Fibroblast of pulmonary artery (primary cell): ENCODE results near the gene TECTA.
"Not testable (repeated sequence)": the region's sequence is repeated elsewhere in the genome, so short reads cannot be mapped to it uniquely, and the experiment has no call there.

ENCODE experiments used
- DNase-seq: peaks from one replicate; pipeline ENCODE4 v3.0.0-alpha.2; 2010; ENCODE audit warnings: low read depth
- H3K4me3 ChIP-seq: replicated peaks from 2 replicates; pipeline ENCODE4 v1.5.1; 2011; ENCODE audit warnings: low read depth, mild to moderate bottlenecking, control low read depth, low read length, moderate library complexity
- TF ChIP-seq, protein P1 (sequence below): IDR thresholded peaks from 2 replicates; pipeline ENCODE4 v1.5.1; 2011; ENCODE audit warnings: mild to moderate bottlenecking, control low read depth, low read length, inconsistent platforms; ENCODE audit errors: missing control alignments

Gene TECTA

DNA sequence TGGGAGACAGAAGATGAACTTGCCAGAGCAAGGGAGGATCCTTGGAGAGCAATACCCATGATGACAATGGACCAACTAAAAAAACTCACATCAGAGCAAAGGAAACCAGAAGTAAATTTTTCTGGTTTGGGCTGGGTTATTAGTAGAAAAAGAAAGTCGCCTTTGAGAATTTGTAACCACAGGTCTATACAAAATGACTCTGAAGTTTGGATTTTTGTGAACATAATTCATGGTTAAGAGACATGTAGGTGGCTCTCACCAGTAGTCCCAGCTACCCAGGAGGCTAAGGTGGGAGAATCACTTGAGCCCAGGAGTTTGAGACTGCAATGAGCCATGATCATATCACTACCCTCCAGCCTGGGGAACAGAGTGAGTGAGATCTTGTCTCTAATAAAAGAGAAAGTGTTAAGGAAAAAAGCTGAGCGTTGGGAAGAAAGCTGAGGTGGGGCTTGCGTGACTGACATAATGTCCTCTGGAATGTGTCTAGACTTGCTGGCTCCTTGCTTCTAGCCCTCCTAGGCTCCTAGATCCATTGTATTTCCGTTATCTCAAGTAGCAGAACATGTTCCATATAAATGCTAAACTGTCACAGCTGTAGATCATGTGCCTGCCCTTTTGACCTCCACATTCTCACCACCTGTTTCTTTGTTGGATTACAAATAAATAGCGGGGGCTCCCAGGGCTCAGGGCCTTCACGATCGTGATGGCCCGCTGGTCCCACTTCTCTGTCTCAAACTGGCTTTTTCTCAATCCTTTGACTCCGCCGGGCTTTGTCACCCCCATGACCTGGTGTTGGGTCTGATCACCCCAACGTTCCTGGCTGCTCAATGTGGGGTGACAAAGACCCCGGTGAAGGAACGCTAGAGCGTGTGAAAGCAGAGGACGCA, 135.3 kb downstream of the TECTA start:
- TF ChIP-seq, protein P1, sequence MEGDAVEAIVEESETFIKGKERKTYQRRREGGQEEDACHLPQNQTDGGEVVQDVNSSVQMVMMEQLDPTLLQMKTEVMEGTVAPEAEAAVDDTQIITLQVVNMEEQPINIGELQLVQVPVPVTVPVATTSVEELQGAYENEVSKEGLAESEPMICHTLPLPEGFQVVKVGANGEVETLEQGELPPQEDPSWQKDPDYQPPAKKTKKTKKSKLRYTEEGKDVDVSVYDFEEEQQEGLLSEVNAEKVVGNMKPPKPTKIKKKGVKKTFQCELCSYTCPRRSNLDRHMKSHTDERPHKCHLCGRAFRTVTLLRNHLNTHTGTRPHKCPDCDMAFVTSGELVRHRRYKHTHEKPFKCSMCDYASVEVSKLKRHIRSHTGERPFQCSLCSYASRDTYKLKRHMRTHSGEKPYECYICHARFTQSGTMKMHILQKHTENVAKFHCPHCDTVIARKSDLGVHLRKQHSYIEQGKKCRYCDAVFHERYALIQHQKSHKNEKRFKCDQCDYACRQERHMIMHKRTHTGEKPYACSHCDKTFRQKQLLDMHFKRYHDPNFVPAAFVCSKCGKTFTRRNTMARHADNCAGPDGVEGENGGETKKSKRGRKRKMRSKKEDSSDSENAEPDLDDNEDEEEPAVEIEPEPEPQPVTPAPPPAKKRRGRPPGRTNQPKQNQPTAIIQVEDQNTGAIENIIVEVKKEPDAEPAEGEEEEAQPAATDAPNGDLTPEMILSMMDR = no peak
- DNase-seq = peak; percentile 42
- H3K4me3 ChIP-seq = no peak overlapping the region

DNA sequence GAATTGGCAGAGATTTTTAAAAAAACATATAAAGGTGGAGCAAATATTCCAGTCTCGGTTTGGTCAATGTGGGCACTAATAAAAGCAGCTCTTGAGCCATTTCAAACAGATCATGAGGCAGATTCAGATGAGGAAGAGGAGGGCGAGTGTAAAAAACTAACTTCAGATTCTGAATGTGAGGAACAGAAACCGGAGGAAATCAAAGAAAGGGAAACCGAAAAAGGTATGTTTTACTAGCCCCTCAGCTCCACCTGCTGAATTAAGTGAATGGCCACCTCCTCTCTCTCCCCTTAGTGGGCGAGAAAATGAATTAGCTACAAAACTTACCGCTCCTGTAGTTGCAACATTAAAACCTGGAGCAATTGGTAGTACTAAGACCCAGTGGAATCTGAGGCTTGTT, 136.2 kb downstream of the TECTA start:
- not testable (repeated sequence) for DNase-seq, H3K4me3 ChIP-seq

DNA sequence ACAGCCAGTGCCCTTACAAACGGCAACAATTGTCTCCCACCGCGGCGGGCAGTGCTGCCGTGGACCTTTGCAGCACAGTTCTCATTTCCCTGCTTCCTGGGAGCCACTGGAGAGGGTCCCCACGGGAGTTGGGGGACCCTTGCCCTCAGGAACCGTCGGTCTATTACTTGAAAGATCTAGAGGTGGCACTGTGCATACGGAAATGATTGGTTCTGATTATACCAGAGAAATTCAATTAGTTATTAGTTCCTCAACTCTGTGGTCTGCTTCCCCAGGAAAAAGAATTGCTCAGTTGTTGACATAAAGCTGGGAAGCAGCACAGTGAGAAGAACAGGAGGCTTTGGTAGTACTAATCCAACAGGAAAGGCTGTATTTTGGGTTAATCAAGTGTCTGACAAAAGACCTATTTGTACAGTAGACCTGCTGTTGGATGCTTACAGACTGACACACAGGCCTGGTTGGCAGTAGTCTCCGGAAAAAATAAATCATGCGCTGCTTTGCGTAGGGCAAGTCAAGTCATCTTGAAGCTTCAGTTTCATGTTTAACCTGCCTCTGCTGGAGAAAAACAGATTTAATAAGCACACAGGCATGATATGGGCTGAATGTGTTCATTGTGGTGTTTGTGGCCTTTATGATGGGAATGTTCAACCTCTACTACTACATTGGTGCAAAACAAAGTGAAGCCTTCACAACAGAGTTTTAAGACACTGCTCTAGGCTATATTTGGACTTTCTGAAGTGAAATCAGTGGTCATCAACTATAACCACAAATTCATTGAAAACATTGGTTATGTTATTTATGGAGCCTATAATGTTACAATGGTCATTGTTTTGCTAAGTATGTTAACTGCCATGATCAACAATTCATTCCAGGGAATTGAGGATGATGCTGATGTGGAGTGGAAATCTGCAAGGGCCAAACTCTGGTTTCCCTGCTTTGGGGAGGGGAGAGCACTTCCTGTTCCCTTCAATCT, 136.9 kb downstream of the TECTA start:
- DNase-seq = peak; percentile 52
- H3K4me3 ChIP-seq = no peak overlapping the region
- TF ChIP-seq, protein P1 = no peak

DNA sequence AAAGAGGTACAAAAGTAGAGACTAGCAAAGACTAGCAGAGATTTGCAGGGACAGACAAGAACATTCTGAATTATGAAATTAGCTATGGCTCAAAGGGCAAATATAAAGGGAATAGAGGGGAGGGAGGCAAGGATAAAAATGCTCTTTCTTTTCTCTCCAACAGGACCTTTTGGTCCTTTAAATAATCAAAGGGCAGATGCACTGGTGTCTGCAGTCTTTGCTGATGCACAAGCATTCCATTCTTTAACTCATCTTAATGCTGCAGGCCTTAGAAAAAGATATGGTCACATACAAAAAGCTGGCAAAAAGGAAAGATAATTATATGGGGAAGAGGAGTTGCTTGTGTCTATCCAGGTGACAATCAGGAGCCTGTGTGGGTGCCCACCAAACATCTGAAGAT, 137.9 kb downstream of the TECTA start:
- TF ChIP-seq, protein P1 = no peak
- DNase-seq = no peak
- H3K4me3 ChIP-seq = no peak overlapping the region

DNA sequence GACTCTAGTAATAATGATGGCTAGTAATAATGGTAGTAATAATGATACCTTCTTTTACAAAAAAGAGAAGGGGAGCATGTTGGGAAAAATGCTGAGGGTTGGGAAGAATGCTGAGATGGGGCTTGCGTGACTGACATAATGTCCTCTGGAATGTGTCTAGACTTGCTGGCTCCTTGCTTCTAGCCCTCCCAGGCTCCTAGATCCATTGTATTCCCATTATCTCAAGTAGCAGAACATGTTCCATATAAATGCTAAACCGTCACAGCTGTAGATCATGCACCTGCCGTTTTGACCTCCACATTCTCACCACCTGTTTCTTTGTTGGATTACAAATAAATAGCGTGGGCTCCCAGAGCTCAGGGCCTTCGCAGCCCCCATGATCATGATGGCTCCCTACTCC, 139.0 kb downstream of the TECTA start:
- DNase-seq = peak; percentile 7
- H3K4me3 ChIP-seq = not testable (repeated sequence)

DNA sequence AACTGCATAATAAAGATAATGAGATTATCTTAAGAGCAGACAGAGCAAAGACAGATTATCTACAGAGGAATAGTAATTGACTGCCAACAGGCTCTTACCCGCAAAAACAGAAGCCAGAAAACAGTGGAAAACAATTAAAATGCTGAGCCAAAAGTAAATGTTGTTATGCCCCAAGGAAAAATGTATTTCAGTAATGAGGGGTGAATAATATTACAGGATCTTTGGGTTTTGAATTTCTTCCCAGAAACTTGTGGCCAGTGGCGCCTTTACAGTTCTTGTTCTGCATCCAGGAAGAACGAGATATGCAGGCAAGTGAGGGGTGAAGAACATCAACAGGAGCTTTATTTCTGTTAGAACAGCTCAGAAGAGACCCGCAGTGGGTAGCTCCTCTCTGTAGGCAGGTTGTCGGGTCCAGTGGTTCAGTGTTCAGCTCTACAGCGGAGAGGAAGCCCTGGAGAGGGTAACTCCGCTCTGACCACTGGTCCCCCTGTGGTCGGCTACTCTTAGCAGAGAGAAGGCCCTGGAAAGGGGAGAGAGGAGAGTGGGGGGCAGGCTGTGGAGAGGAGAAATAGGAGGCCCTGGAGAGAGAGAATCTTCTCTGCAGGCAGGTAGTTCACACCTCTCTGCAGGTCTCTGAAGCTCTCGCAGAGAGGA, 139.7 kb downstream of the TECTA start:
- H3K4me3 ChIP-seq = no peak overlapping the region
- DNase-seq = no peak
- TF ChIP-seq, protein P1 = no peak
